ENCODE measurements around the gene RNF208.

DNA sequence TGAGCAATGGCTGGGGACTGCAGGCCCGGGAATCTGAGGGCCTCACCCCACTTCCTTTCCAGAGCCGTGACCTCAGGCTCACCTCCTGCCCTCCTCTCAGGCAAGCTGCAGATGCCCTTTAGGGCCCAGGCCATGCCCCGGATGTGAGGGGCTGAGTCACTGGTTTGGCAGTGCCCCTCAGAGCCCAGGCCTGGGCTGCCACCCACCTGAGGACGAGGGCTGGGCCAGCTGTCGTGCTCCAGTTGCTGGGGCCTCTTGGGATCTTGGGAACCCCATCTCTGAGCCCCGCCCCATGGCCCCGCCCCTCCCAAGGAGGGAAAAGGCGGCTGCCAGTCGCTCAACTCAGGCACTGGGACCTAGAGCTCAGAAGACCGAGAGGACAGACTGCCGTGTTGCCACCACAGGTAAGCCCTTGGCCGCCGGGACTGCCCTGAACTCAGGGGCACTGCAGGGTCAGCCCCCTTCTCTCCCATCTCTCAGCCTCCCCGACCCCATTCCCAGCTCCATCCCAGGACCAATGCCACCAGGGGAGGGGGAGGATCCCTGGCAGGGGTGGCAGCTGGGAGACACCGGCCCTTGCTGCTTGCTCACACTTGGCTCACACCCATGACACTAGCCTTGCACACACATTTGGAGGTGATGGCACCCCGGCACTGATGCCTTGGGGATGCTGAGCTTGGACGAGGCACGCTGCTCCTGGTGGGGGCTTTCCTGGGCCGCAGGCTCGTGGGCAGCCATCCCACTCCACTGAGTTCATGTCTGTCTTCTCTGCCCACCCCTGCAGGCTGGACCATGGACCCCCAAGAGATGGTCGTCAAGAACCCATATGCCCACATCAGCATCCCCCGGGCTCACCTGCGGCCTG is 3.0 kb upstream of the RNF208 start, which contains the start of gene CYSRT1:
- TF ChIP-seq POLR2A (IDR thresholded peaks at IDR 0.05; ENCODE audit: extremely low read depth, insufficient read length) (no peak), CTCF (IDR thresholded peaks at IDR 0.05; ENCODE audit: low read depth, low read length) (no peak)
- TF ChIP-seq, protein P1, sequence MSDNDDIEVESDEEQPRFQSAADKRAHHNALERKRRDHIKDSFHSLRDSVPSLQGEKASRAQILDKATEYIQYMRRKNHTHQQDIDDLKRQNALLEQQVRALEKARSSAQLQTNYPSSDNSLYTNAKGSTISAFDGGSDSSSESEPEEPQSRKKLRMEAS (IDR thresholded peaks at IDR 0.05; ENCODE audit: low read depth, low read length), result no peak

Measured in NB4 (cell line).